Ramos (cell line): ENCODE data around the gene IL4I1.

Experiments
- in situ Hi-C: fragments of 300-500 bp; cut with MboI; formaldehyde crosslinking; loops from one replicate; pipeline ENCODE4 v1.14.3; 2022; ENCODE audit warnings: low sequenced_read_pairs; ENCODE audit not compliant: unreplicated experiment

IL4I1 gene

DNA sequence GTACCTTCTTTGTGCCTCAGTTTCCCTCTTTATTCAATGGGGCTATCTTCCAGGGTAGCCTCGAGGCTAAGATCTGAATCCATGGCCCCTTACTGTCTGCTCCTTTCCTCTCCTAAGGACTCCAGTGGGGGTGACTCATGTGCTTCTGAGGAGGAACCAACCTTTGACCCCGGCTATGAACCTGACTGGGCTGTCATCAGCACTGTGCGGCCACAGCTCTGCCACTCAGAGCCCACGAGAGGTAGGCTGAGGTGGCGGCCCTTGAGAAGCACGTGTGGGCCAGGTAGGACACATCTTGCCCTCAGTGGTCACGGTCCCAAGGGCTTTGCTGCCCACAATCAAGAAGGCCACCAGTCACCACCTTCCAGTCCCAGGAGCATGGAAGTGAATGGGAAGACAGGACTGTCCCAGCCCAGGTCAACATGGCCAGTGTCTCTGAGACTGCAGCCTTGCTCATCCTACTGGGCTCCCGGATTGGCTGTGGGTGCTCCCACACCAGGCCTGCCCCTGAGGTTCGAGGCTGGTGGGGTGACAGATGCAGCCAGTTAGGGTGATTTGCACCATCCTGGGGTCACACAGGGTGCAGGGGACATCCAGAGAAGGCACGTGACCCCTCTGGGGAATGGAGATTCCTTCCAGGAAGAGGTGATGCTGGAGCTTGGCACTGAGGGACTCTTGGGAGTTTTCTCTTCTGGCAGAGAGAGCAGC lies 16.4 kb downstream of the IL4I1 start:
- in situ Hi-C loops = no loop called here

DNA sequence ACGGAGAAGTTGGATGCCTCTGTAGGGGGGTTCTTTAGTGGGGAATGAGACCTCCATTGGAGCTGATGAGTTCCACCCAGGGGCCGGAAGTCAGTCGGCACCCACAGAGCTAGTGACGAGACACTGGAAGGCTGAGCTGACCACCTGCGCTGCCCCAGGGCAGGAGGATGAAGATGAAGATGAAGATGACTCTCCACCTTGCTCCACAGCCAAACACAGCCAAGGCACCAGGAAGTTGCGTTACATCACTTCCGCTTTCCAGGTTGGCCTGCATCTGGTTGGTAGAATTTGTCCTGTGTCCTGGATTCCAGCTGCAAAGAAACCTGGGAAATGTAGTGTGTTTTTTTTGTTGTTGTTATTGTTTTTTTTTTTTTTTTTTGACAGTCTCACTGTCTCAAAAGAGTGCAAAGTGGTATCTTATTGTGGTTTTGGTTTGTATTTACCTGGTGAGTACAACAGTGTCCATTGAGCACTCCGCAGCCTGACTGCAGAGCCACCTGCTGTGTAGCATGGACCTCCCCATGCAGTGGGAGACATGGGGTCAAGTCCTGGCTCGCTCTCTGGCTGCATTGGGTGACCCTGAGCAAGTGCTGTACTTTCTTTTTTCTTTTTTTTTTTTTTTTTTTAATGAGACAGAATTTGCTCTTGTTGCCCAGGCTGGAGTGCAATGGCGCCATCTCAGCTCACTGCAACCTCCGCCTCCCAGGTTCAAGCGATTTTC lies 17.3 kb downstream of the IL4I1 start:
- in situ Hi-C loops = no loop called here

DNA sequence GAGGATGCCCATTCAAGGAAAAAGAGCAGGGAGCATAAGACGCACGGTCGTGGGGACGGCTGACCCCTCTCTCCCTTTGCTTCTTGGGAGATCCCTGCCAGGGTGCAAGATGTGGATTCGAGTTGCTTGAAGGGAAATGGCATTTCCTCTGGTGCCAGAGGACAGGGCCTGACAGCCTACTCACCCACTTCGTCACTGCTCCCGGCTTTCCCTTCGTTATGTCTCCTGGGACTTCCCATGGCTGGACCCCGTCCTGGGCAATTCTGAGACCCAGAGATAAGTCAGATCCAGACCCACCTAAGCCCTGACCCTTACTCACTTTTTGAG lies 18.0 kb downstream of the IL4I1 start:
- in situ Hi-C loops = no loop called here

DNA sequence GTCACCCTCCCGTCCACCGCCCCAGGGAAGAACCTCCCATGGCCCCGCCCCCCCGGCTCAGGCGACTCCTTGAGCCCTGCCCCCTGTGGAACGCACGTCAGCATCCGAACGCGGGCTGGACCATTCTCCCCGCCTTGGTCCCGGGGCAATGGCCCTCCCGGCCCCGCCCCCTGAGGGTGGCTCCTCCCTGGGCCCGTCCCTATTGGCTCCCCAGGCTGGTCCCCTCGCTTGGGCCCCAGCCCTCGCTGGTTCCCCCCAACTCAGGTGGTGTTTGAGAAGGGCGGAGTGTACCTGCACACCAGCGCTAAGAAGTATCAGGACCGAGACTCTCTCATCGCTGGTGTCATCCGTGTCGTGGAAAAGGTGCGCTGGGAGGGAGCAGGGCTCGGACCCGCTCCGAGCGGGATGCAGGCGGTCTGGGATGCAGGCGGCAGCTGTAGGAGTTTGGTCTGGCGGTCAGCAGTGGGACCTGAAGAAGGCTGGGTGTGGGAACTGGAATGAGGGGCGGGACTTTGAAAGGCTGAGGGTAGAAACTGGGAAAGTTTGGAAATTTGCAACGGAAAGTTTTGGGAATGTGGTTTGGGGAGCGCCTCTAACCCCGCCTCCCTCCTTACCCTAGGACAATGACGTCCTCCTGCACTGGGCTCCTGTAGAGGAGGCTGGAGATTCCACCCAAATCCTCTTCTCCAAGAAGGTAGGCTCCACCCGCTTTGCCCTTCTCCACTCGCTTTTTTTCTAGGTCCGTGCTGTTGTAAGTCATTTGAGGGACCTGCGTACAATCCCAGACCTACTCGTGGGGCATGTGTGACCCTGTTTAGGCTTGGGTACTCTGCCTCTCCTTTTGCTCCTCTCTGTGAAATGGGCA lies 18.6 kb downstream of the IL4I1 start:
- in situ Hi-C loops = no loop called here

DNA sequence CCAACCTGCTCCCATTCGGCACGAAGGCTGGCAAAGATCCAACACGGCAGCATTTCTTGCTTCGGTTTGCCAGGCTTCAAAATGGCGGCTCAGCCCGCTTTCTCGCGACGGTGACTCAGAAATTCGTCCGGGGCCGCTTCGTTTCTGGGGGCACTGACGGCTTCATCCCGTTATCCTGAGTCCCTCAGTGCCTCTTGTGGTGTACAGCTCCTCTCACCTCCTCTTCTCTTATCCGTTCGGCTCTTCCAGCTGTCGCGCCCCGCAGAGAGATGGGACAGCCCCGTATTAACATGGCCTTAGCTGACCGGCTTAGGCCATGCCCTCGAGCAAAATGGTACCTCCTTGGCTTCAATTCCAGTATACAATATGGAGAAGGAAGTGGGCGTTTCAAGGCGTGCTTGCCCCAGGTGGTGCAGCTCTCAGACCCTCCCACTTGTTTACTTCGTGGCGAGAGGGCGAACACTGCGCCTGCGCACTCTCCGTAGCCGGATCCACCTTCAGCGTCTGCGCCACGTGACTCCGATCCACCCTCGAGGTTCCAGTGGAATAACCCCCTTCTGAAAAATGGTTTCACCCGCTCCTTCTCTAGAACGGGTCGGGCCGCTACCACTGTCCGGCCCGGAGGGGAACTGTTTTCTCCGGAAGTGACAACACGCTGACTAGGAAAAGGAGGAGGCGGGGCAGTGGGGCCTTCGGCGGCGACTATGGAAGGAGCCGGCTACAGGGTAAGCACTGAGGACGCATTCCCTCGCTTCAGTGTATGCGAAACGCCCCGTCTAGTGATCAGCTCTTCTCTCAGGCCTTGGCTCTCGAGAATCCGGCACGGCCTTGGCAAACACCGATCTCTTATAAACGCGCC lies 19.4 kb downstream of the IL4I1 start, which contains the start of the genes AKT1S1 and TBC1D17:
AKT1S1 (minus strand) TSS at position 336 of the 859 bp plus-strand sequence. CDS start 4,060 bp downstream, outside the sequence.
TBC1D17 (plus strand) TSS at position 683 of the 859 bp plus-strand sequence; CDS start at position 705, 22 bp downstream.
- in situ Hi-C loops = no loop called here

DNA sequence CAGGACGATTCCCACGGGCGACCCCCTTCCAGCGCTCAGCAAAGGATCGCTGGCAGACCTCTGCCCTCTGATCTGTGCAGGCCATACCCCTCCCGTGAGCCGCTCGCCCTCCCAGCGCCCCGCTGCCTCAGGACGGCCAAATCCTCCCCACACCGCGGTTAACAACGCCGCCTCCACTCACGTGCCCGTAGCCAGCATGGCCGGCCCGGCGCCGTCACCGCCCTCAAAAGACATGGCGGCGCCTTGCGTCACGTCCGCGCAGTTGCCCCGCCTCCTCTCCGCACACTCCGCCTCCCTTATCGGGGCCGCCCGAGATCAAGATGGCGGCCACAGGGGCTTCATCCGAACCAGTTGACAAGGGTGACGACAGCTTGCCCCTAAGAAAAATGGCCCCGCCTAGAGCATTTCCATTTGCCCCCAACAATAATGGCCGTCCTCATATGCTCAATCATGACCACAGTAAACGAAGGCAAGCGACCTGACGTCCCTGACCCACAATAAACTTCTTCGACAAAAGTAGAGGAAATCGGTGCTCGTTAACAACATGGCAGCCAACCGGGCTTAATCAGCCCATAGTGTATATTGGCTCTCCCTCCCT lies 20.2 kb downstream of the IL4I1 start:
- in situ Hi-C loops = no loop called here

DNA sequence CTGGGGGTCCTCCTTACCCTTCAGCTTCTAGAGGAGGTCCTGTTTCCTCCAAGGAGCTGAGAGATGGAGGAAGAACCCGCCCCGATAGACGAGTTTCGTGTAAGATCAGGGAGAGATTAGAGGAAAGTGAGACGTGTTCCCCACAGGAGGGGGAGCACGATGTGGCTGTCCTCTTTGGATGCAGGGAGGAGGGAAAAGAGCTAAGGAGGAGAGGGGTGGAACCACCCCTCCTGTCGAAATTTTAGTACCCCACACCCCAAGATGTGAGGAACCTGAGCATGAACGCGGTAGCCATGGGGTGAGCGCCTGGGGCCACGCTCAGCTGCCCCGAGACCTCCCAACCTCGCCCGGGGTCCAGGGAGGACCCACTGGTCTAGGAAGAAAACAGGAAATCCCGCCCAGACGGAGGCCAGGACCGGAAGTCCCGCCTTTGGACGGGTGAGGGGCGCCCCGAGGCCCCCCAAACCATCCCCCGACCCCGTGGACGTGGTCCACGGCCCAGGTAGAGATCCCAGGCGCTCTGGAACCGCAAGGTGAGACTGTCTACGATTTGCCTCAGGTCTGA lies 20.7 kb downstream of the IL4I1 start:
- in situ Hi-C loops = no loop called here

DNA sequence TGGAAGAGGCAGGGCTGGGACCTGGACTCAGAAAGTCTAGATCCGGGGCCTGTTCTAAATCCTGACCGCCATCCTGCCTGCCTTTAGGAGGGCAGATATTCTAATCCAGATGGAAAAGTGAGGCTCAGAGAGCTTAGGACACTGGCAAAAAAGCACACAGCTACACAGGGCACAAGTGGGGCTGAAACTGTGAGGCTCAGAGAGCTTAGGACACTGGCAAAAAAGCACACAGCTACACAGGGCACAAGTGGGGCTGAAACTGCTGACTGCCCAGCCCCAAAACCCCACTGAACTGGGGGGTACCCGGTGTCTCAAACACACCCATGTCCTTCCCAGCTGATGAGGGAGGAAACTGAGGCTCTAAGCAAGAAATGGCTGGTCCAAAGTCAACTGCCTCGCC lies 21.5 kb downstream of the IL4I1 start:
- in situ Hi-C loops = no loop called here

DNA sequence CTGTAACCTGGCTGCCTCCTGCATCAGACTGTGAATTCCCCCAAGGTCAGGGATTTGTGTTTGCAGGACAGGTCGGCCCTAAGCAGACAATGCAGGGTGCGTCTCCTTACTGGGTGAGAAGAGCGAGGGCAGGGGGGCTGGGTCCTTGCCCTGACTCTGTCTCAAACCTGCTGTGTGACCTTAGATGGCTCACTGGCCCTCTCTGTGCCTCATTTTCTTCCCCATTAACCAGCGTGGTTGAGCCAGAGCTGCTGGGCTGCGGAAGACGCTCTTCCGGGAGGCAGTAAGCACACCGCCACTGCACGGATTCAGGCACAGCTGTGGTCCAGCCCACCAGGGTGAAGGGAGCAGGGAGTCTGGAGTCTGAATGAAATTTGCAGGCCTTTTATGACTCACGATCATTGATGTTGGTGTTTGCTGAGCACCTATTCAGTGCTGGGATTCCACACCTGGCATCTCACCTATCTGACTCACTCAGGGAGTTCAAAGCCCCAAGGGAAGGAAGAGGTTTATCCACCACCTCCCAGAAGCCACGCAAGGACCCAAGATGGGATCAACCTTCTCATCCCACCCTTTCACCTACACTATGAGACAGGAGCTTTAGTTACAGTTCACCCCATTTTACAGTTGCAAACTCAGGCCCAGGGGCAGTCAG lies 22.1 kb downstream of the IL4I1 start:
- in situ Hi-C loops = no loop called here

DNA sequence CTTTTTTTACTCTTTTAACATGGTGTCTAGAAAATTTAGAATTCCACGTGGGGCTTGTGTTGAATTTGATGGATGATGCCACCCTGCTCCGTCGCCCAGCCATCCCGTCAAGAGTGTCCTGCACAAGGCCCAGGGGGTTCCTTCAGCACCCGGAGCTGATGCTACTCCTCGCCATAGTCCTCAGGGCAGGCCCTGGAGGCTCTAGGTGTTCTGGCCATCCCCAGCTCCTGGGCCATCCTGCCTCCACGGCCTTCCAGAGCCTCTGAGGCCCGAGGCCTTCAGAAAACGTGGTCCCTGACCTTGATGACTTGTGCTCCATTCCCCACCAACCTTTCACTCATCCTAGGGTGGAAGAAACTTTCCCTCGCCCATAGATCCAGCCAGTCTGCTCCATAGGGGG lies 22.9 kb downstream of the IL4I1 start:
- in situ Hi-C loops = no loop called here

DNA sequence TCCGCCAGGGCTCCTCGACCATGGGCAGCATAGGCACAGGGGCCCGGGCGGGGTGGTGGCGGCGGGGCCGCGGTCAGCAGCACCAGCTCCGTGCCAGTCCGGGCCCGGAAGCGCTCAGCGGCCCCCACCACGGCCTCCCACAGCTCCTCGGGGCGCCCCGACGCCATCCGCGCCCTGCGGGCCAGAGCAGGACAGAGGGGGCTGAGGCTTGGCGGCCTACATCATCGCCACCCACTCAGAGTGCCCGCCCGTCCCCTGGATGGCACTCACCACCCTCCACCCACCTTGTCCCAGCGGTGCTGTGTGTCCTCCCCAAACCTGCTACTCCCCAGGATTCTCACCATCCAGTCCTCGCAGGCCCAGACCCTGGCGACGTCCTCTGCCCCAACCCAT lies 23.6 kb downstream of the IL4I1 start:
- in situ Hi-C loops = no loop called here

DNA sequence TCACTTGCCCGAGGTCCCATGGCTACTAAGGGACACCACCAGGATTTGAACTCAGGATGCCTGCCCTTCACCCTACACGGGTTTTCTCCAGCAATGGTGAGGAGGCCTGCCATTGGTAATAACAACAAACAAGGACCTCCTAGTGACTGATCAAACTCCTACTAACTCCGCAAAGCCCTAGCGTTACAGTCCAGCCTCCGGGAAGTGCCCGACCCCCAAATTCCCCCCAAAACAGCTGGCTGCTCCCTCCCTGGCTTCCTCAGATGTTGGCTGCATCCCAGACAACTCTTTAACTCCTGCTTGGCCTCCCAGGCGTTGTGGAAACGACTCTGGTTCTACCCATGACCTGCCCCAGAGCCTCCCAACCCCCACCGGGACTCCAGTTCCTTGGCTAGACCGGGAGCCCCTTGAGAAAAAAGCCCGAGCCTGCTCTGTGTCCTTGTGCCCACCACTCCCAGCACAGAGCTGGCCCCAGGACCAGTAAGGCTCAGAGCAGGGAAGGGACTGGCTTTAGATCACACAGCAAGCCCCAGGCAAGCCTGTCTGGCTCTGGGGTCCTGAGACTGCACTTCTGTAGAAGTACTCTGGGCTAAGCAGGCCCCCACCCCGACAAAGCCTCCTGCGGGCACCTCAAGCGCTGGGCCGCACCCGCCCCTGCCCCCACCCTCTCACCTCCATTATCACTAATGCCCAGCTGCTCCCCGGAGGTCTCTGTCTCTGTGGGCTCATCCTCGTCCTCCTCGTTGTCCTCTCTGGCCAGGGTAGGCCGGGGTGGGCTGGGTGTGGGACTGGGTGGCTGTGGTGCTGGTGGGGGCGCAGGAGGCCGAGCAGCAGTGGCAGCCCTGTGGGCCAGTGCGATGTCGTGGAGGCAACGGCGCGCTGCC lies 24.2 kb downstream of the IL4I1 start:
- in situ Hi-C loops = no loop called here

DNA sequence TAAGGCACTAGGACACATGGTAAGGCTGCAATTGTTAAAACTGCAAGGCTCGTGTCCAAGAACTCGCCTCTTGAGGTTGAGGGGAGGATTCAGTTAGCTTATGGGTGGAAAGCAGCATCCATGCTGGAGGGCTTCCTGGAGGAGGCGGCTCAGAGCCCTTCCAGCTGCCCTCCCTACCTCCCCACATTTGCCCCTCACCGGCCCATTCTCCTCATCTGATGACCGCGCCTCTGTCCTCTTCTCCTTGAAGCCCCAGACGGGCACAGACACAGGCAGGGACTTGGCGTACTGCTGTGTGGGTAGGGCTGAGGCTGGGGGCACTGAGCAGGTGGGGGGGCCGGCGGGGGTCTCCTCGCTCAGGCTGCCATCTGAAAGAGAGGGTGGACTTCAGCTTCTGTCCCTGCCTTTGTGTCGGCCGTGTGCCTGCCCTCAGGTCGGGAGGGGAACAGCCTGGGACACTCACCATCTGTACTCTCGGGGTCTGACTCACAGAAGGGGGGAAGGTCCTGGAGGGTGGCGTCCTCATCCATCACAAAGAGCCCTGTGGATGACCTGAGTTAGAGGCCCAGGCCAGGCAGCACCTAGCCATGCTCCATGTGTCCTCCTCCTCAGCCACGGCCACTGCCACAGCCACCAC lies 25.2 kb downstream of the IL4I1 start:
- in situ Hi-C loops = no loop called here

DNA sequence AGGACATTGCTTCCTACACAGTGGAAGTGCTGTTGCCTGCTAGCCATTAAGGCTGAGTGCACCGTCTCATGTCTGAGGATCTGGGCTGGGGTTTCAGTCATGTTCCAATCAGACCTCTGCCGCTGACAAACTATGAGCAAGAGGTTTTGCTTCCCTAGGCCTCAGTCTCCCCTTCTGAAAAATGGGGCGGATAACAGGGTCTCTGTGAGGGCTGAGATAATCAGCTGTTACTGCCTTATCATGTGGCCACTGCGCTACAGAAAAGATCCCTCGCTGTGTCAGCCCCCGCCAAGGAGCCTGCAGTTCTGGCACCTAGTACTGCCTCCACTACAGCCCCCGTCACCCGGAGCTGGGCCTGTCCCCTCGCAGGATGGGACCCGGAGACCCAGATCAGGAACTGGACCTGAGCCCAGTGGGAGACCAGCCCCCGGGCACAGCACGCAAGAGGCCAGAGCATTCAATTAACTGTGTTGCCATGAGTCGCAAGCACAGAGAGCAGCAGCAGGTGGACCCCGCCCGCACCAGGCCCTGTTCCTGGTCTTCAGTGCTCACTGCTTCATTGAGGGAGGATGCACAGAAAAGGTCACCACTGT lies 26.3 kb downstream of the IL4I1 start:
- in situ Hi-C loops = no loop called here

DNA sequence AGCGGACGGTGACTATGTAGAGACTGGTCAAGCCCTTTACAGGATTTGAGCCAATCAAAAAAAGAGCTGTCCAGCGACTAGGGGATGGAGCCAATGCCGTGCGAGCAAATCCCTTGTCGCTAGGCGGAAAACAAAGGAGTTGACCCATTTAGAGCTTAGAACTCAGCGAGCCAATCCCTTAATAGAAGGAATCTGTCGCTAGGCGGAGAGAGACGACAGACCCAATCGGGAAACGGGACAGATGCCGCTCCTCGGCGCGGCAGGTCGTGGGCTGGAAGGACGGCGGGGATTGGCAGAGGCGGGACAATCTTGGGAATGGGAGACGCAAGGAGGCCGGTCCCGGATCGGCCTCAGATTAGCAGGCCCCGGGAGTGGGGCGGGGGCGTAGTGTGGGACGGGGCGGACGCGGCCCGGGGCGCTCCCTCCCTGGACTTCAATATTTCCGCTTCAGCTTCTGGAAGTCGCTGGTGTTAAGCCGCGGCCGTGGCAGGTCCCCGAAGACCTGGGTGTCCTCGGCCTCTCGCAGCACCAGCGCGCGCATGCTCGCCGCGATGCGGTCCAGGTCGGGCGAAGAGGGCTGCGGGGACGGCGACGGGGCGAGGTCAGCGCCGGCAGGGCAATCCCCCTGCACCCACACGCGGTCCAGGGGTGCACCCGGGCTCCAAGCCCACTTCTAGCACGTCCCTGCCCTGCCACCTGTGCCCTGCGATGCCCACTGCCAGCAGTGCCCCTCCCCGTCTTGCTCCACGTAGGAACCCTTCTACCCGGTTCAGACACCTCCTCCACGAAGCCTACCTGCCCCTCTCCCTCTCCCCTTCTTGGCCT lies 27.0 kb downstream of the IL4I1 start:
- in situ Hi-C loops = no loop called here

DNA sequence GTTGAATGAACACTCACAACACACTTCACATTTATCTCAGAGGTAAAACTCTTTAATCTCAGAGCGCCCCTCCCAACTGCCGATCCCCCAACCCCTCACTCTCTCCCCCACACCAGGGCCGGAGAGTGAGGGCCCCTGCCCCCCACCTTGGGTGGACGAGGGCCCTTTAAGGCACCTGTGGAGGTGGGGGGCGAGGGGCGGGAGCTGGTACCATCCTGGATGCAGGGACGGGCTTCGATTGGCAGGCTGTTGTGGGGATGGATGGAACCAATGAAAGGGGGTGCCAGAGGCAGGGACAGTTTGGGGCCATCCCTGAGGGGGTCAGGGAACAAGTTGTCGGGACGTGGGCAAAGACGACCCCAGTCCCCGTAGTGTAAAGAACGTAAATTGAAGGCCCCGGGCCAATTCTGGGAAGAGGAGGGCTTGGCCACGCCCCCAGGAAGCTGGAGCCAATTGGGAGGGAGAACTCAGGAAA lies 27.6 kb downstream of the IL4I1 start:
- in situ Hi-C loops = no loop called here
